Heart left ventricle (tissue), 13 donors: ENCODE results near the gene PEAR1.

Experiments
- CTCF ChIP-seq, 12 donors: fragments of 200-600 bp; sonication (generic) in 4 of 12; IDR thresholded peaks; one replicate each; pipeline versions ENCODE4 v1.5.0 to v1.8.0; 2018 to 2022; ENCODE audit warnings: antibody characterized with exemption in 12 of 12, mild to moderate bottlenecking in 5 of 12
- POLR2A ChIP-seq, 2 donors: fragments of 450-650 bp; IDR thresholded peaks; one replicate each; pipeline ENCODE4 v1.6.1; 2017; ENCODE audit warnings: antibody characterized with exemption in 2 of 2, mild to moderate bottlenecking in 2 of 2, moderate library complexity in 2 of 2
- donor health status: ischemic (EF 13 %, LVEDD 7.1; RV severe dilation, severe dysfunction).
- donor health status: DM: no; HTN: yes; CAD: no.
- donor health status: DM: no; HTN: no; CAD: no.
- donor health status: ischemic (EF 25% LVEDD 6.9; RV normal size, moderate dysfunction).
- donor health status: ischemic (EF 25% LVEDD 5.7; RV mildly dilated, moderate dysfunction).
- donor health status: ischemic (EF 35%, LVEDD 5.7; RV mildly dilated, moderate dysfunction).
- donor health status: nonischemic (EF 11% LVEDD 7.7; RV severe dilation, severe dysfunction).
- donor health status: DM: yes; HTN: yes; CAD: no.
- donor health status: PGD.
- donor health status: ischemic (EF 29% LVEDD 5.4; RV normal size, mild dysfunction).
- donor health status: nonischemic (EF 23%, LVEDD 6.1; RV moderate dilation, normal function).

- TF ChIP-seq CTCF (IDR thresholded peaks at IDR 0.05): no peak
- TF ChIP-seq POLR2A (IDR thresholded peaks at IDR 0.05): no peak
These were observed 55.6 kb downstream of the PEAR1 start for GRCh38 chr1:156949127-156949526.
